Measurements from ENCODE around the gene BCL11B.

BCL11B gene

GRCh38 chr14:99267837-99268781 lies 3.9 kb downstream of the BCL11B start:
- TF ChIP-seq POLR2A (IDR thresholded peaks at IDR 0.05; ENCODE audit: low read depth, low read length): no peak
- DNase-seq (ENCODE audit: insufficient read length, low spot score) (no peak), FAIRE-seq (no peak)

- no peak for TF ChIP-seq POLR2A (IDR thresholded peaks at IDR 0.05; ENCODE audit: low read depth, low read length)
- FAIRE-seq (no peak), DNase-seq (ENCODE audit: insufficient read length, low spot score) (no peak)
These were observed 4.6 kb downstream of the BCL11B start for GRCh38 chr14:99267381-99267780.

DNA sequence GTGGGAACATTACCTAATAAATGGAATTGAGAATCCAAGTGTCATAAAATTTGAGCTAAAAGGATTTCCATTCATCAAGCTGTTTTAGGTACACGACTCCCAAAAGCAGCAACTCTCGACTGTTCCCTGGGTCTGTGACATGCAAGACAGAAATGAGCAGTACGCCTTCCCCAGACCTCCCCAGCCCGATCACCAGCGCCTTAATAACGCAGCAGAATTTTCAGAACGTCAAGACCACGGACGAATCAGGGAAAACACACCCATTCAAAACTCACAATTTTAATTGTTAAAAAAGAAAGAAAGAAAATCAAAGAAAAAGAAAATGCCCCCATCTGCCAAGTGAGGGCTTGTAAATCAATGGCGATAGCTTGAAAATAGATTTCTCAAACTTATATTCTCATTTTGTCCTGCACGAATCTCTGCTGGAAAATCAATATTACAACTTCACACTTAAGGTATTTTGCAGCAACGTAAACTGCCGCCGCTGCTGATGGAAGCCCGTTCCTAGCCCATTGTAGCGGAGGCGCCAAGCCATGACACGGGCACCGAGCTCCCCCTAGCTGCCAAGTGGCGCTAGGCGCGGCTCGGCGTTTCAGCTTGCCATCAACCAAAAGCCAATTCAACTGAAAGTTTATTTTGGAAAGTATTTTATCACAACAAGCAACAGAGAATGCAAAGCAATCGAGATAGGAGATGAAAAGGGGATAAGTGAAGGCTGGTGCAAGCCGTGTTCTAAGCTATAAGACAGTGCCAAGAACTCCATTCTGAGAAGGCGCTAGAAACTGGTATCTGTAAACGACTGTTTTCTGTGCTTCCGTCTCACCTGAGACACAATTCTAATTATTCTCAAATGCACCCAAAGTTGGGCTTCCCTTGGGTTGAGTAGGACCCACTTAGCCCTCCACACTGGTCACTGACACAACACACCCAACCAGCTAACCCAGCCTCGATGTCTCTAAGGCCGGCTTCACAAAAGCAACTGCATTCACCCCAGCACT lies 5.5 kb downstream of the BCL11B start:
- DNase-seq (ENCODE audit: insufficient read length, low spot score): peak; percentile 87
- peak; percentile 57 for FAIRE-seq

GRCh38 chr14:99265571-99265970 lies 6.4 kb downstream of the BCL11B start:
- FAIRE-seq (no peak), DNase-seq (ENCODE audit: insufficient read length, low spot score) (no peak)
- no peak for TF ChIP-seq POLR2A (IDR thresholded peaks at IDR 0.05; ENCODE audit: low read depth, low read length)

More for the DNA sequence above, 5.5 kb downstream of the BCL11B start:
- TF ChIP-seq POLR2A (IDR thresholded peaks at IDR 0.05; ENCODE audit: low read depth, low read length): no peak

GRCh38 chr14:99264691-99265450 lies 7.1 kb downstream of the BCL11B start:
- FAIRE-seq: no peak
- DNase-seq (ENCODE audit: insufficient read length, low spot score): no peak
- no peak for TF ChIP-seq POLR2A (IDR thresholded peaks at IDR 0.05; ENCODE audit: low read depth, low read length)

DNA sequence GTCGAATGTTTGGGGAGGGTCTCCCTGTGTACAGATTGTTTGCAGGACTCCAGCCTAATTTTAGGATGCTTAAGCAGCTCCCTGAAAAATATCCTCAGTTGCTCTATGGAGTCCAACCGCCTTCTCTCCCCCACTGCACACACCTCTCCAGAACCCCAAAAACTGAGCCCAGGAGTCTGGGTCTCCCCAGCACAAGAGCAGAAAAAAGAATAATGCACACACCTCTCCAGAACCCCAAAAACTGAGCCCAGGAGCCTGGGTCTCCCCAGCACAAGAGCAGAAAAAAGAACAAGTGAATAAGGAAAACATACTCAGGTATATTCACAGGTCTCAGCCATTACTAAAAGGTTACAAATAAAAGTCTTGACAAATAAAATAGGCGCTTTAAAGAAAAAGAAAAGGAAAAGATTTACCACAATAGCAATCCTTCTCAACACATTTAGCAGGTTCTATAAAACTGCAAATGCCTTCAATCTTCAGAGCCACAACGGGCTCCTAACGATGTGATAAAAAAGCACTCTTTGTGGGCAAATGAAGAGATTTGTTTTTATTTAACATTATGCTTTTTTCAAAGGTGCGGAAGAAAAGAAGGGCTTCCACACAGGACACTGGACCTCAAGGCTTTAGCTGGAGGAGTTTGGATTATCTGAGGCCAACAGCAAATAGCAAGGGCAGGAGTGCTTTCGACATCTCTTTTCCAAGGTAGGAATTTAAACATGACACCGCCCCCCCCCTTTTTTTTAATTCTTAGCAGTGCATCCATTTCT lies 8.2 kb downstream of the BCL11B start:
- DNase-seq (ENCODE audit: insufficient read length, low spot score): no peak
- TF ChIP-seq POLR2A (IDR thresholded peaks at IDR 0.05; ENCODE audit: low read depth, low read length): no peak
- FAIRE-seq: no peak

GRCh38 chr14:99262977-99263448 lies 9.0 kb downstream of the BCL11B start:
- FAIRE-seq: no peak
- no peak for TF ChIP-seq POLR2A (IDR thresholded peaks at IDR 0.05; ENCODE audit: low read depth, low read length)
- DNase-seq (ENCODE audit: insufficient read length, low spot score): no peak

DNA sequence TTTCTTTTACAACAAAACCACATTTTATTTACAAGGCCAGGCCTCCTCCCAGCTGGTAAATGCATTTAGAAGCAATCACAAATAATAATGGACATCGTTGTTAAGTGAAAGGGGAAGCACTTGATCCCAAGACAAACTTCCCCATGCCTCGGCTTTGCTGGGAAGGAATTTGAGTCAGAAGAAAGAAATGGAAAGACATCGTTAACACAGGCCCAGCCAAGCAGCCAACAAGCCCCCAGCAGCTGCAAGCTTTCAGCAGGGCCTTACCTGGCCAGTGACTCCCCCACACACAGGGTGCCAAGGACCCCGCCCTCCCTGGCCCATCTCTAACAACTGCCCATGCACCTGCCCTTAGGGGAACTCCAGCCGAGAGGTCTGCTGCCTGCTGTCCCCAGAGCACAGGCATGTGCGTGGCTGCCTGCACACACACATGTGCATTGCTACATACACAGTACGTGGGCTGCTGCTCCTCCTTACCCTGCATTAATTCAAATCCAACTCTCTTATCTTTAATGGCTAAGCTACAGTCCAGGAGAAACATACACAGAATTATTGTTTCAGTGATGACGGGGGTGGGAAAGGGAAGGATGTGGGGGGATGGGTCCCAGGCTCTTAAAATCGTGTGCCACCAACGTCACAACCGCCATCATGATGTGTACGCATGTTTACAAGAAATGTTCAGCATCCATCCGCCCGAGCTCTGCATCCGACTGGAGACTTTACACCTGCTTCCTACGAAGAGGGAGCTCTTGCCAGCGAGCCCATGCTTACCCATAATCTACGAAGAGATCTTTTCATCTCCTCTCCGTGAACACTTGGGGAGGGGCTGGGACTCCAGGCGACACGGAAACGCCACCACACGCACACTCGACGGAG lies 9.8 kb downstream of the BCL11B start:
- DNase-seq (ENCODE audit: insufficient read length, low spot score) (no peak), FAIRE-seq (no peak)
- TF ChIP-seq POLR2A (IDR thresholded peaks at IDR 0.05; ENCODE audit: low read depth, low read length): no peak

- no peak for DNase-seq (ENCODE audit: insufficient read length, low spot score)
- no peak for FAIRE-seq
These were observed 11.1 kb downstream of the BCL11B start for GRCh38 chr14:99260587-99261551.

GRCh38 chr14:99260116-99260515 lies 11.9 kb downstream of the BCL11B start:
- no peak for DNase-seq (ENCODE audit: insufficient read length, low spot score)
- FAIRE-seq: no peak

More at GRCh38 chr14:99260587-99261551, 11.1 kb downstream of the BCL11B start:
- TF ChIP-seq POLR2A (IDR thresholded peaks at IDR 0.05; ENCODE audit: low read depth, low read length): no peak

More at GRCh38 chr14:99260116-99260515, 11.9 kb downstream of the BCL11B start:
- TF ChIP-seq POLR2A (IDR thresholded peaks at IDR 0.05; ENCODE audit: low read depth, low read length): no peak

Data from H54 (cell line).